Panc1 (cell line): ENCODE results near the gene NUDT6.

Source experiments
- CTCF ChIP-seq: fragments of 450-650 bp; IDR thresholded peaks from 2 replicates; pipeline ENCODE4 v1.5.1; 2017; ENCODE audit warnings: mild to moderate bottlenecking
- POLR2AphosphoS5 ChIP-seq: IDR thresholded peaks from 2 replicates; pipeline ENCODE4 v1.6.1; 2012; ENCODE audit warnings: mild to moderate bottlenecking, low read depth, low read length, moderate library complexity
- SIN3A ChIP-seq: IDR thresholded peaks from 2 replicates; pipeline ENCODE4 v1.6.1; 2012; ENCODE audit warnings: low read depth, mild to moderate bottlenecking, low read length, moderate library complexity, borderline replicate concordance; ENCODE audit not compliant: insufficient read depth

GRCh38 chr4:122967231-122967630 is 44.8 kb upstream of the NUDT6 start:
- TF ChIP-seq CTCF, result no peak
- no peak for TF ChIP-seq SIN3A
- no peak for TF ChIP-seq POLR2AphosphoS5
